ENCODE measurements around the gene NFIB. TPM values are rescaled to one million over a fixed set of nuclear protein-coding genes. Genes with fewer than 3 reads are reported as not detected.

Gene NFIB
- total RNA-seq, 1 donor from 2014 or later = 9.4 TPM

- H3K4me1 Mint-ChIP-seq (ENCODE audit: low read depth, unreplicated experiment) = peaks cover 37% of the 10 kb centered on the region
- Histone ChIP-seq H3K4me2 (ENCODE audit: low read length) (peak overlapping the region; percentile 96), H3K79me2 (ENCODE audit: insufficient read depth, low read length) (peaks cover 19% of the 10 kb centered on the region), H3K4me1 (ENCODE audit: insufficient read depth, low read length) (peaks cover 22% of the 10 kb centered on the region), H3K4me3 (ENCODE audit: insufficient read depth, low read depth, low read length) (no peak overlapping the region), H3K27ac (ENCODE audit: low read depth, low read length) (no peak overlapping the region), H3K27me3 (ENCODE audit: insufficient read depth, low read length) (no peaks in the 10 kb centered on the region), H3K9ac (ENCODE audit: low read length) (no peak overlapping the region), H2AFZ (ENCODE audit: low read depth, low read length) (no peak overlapping the region), H3K9me3 (ENCODE audit: insufficient read depth, low read depth, low read length) (no peaks in the 10 kb centered on the region), H4K20me1 (ENCODE audit: insufficient read depth, low read length) (no peaks in the 10 kb centered on the region), H3K36me3 (ENCODE audit: insufficient read depth, low read length) (no peaks in the 10 kb centered on the region)
- no peaks in the 10 kb centered on the region for H3K9me3 Mint-ChIP-seq (ENCODE audit: unreplicated experiment)
- H3K27me3 Mint-ChIP-seq (ENCODE audit: low read depth, unreplicated experiment) = peaks cover 2% of the 10 kb centered on the region
- no peak for TF ChIP-seq EZH2 (IDR thresholded peaks at IDR 0.05; ENCODE audit: insufficient read depth, low read length)
- TF ChIP-seq, protein P1, sequence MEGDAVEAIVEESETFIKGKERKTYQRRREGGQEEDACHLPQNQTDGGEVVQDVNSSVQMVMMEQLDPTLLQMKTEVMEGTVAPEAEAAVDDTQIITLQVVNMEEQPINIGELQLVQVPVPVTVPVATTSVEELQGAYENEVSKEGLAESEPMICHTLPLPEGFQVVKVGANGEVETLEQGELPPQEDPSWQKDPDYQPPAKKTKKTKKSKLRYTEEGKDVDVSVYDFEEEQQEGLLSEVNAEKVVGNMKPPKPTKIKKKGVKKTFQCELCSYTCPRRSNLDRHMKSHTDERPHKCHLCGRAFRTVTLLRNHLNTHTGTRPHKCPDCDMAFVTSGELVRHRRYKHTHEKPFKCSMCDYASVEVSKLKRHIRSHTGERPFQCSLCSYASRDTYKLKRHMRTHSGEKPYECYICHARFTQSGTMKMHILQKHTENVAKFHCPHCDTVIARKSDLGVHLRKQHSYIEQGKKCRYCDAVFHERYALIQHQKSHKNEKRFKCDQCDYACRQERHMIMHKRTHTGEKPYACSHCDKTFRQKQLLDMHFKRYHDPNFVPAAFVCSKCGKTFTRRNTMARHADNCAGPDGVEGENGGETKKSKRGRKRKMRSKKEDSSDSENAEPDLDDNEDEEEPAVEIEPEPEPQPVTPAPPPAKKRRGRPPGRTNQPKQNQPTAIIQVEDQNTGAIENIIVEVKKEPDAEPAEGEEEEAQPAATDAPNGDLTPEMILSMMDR (IDR thresholded peaks at IDR 0.05; ENCODE audit: insufficient read depth, low read depth, low read length) = no peak
- FAIRE-seq (peak; percentile 5), DNase-seq (ENCODE audit: low read depth) (no peak)
- peaks cover 1% of the 10 kb centered on the region for H3K36me3 Mint-ChIP-seq (ENCODE audit: low read depth, unreplicated experiment)
- H3K27ac Mint-ChIP-seq (ENCODE audit: unreplicated experiment) = no peak overlapping the region
- no peak overlapping the region for H3K4me3 Mint-ChIP-seq (ENCODE audit: unreplicated experiment)
Observed at GRCh38 chr9:14318934-14319580, 5.1 kb upstream of the NFIB start.

GRCh38 chr9:14318361-14318760 lies 4.4 kb upstream of the NFIB start:
- H3K36me3 Mint-ChIP-seq (ENCODE audit: low read depth, unreplicated experiment) = peaks cover 1% of the 10 kb centered on the region
- no peak overlapping the region for H3K27ac Mint-ChIP-seq (ENCODE audit: unreplicated experiment)
- Histone ChIP-seq H3K27ac (ENCODE audit: low read depth, low read length) (no peak overlapping the region), H4K20me1 (ENCODE audit: insufficient read depth, low read length) (no peaks in the 10 kb centered on the region), H3K9me3 (ENCODE audit: insufficient read depth, low read depth, low read length) (no peaks in the 10 kb centered on the region), H3K79me2 (ENCODE audit: insufficient read depth, low read length) (peaks cover 22% of the 10 kb centered on the region), H3K4me2 (ENCODE audit: low read length) (peak overlapping the region; percentile 96), H2AFZ (ENCODE audit: low read depth, low read length) (no peak overlapping the region), H3K4me1 (ENCODE audit: insufficient read depth, low read length) (peaks cover 22% of the 10 kb centered on the region), H3K9ac (ENCODE audit: low read length) (no peak overlapping the region), H3K27me3 (ENCODE audit: insufficient read depth, low read length) (no peaks in the 10 kb centered on the region), H3K4me3 (ENCODE audit: insufficient read depth, low read depth, low read length) (no peak overlapping the region), H3K36me3 (ENCODE audit: insufficient read depth, low read length) (no peaks in the 10 kb centered on the region)
- no peak overlapping the region for H3K4me3 Mint-ChIP-seq (ENCODE audit: unreplicated experiment)
- TF ChIP-seq, protein P1 (IDR thresholded peaks at IDR 0.05; ENCODE audit: insufficient read depth, low read depth, low read length) = no peak
- TF ChIP-seq EZH2 (IDR thresholded peaks at IDR 0.05; ENCODE audit: insufficient read depth, low read length) = no peak
- no peaks in the 10 kb centered on the region for H3K9me3 Mint-ChIP-seq (ENCODE audit: unreplicated experiment)
- peaks cover 2% of the 10 kb centered on the region for H3K27me3 Mint-ChIP-seq (ENCODE audit: low read depth, unreplicated experiment)
- DNase-seq (ENCODE audit: low read depth) = no peak
- H3K4me1 Mint-ChIP-seq (ENCODE audit: low read depth, unreplicated experiment) = peaks cover 37% of the 10 kb centered on the region
- FAIRE-seq = no peak

GRCh38 chr9:14317667-14318320 lies 3.9 kb upstream of the NFIB start:
- Histone ChIP-seq H3K9me3 (ENCODE audit: insufficient read depth, low read depth, low read length) (no peaks in the 10 kb centered on the region), H3K9ac (ENCODE audit: low read length) (no peak overlapping the region), H3K27me3 (ENCODE audit: insufficient read depth, low read length) (no peaks in the 10 kb centered on the region), H4K20me1 (ENCODE audit: insufficient read depth, low read length) (no peaks in the 10 kb centered on the region), H3K27ac (ENCODE audit: low read depth, low read length) (peak overlapping the region; percentile 11), H3K4me2 (ENCODE audit: low read length) (peak overlapping the region; percentile 96), H2AFZ (ENCODE audit: low read depth, low read length) (no peak overlapping the region), H3K4me1 (ENCODE audit: insufficient read depth, low read length) (peaks cover 22% of the 10 kb centered on the region), H3K79me2 (ENCODE audit: insufficient read depth, low read length) (peaks cover 28% of the 10 kb centered on the region), H3K4me3 (ENCODE audit: insufficient read depth, low read depth, low read length) (no peak overlapping the region), H3K36me3 (ENCODE audit: insufficient read depth, low read length) (no peaks in the 10 kb centered on the region)
- DNase-seq (ENCODE audit: low read depth) (no peak), FAIRE-seq (no peak)
- Mint-ChIP-seq H3K27me3 (ENCODE audit: low read depth, unreplicated experiment) (peaks cover 2% of the 10 kb centered on the region), H3K4me1 (ENCODE audit: low read depth, unreplicated experiment) (peaks cover 33% of the 10 kb centered on the region), H3K4me3 (ENCODE audit: unreplicated experiment) (peak overlapping the region; percentile 46), H3K36me3 (ENCODE audit: low read depth, unreplicated experiment) (peaks cover 1% of the 10 kb centered on the region), H3K27ac (ENCODE audit: unreplicated experiment) (no peak overlapping the region), H3K9me3 (ENCODE audit: unreplicated experiment) (no peaks in the 10 kb centered on the region)
- TF ChIP-seq, protein P1 (IDR thresholded peaks at IDR 0.05; ENCODE audit: insufficient read depth, low read depth, low read length) = no peak
- no peak for TF ChIP-seq EZH2 (IDR thresholded peaks at IDR 0.05; ENCODE audit: insufficient read depth, low read length)
